Mesodermal cell (in vitro differentiated cells): ENCODE data around the gene UNC45B.

ENCODE experiments used
- H3K27ac ChIP-seq: 2 replicates; pipeline ENCODE4 v1.7.0; 2013; ENCODE audit warnings: mild to moderate bottlenecking, low read depth, low read length, moderate library complexity; ENCODE audit not compliant: severe bottlenecking
- H3K36me3 ChIP-seq: 2 replicates; pipeline ENCODE4 v1.7.1; 2013; ENCODE audit warnings: mild to moderate bottlenecking, low read length, moderate library complexity; ENCODE audit not compliant: control insufficient read depth, insufficient read depth
- H3K4me1 ChIP-seq: one replicate; pipeline ENCODE4 v1.7.1; 2013; ENCODE audit warnings: mild to moderate bottlenecking, low read length; ENCODE audit not compliant: insufficient read depth, control insufficient read depth, poor library complexity, severe bottlenecking
- H3K4me3 ChIP-seq: 2 replicates; pipeline ENCODE4 v1.7.0; 2013; ENCODE audit warnings: low read length, control low read depth, mild to moderate bottlenecking; ENCODE audit not compliant: insufficient read depth, poor library complexity, severe bottlenecking; ENCODE audit errors: extremely low read depth
- H3K9me3 ChIP-seq: 2 replicates; pipeline ENCODE4 v1.7.1; 2013; ENCODE audit warnings: mild to moderate bottlenecking, low read length, moderate library complexity; ENCODE audit not compliant: control insufficient read depth
- WGBS, 2 experiments: methylation state at CpG; one replicate each; pipeline ENCODE4 v1.1.5; 2013; ENCODE audit warnings: missing lambda C conversion rate in 2 of 2; ENCODE audit not compliant: insufficient coverage in 2 of 2; 5-methylcytosine and 5-hydroxymethylcytosine counted together

UNC45B gene

DNA sequence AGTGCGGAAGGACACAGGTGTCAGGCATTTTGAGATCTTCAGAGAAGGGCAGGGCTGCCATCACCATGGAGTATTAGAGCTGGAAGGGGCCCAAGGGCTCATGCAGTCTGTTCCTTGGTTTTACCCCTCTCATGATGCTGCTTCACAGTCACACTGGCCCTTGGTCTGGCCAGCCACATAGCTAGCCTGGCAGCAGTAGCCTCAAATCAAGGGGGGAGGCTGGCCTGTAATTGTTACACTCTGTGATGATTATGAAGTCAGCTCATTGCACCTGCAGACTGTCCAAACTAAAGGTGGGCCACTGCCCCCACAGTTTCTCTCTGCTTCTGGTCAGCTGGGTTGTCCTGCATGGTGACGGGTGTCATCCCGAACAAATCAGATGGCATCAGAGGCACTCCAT lies 26.3 kb upstream of the UNC45B start, which contains the start of gene FNDC8:
Gene FNDC8, plus strand, starts transcription at position 301 of the 400 bp plus-strand sequence. Its CDS starts 79 bp downstream, at position 380.
- peaks cover 3% of the 10 kb centered on the region for H3K36me3 ChIP-seq
- peaks cover 2% of the 10 kb centered on the region for H3K4me1 ChIP-seq
- no peak within 1 kb of the TSS for H3K4me3 ChIP-seq
- 85 to 100% methylated on average over 2 of the region's 3 CpGs for WGBS, 2 experiments
- H3K27ac ChIP-seq, result no peak within 1 kb of the TSS
- no peaks in the 10 kb centered on the region for H3K9me3 ChIP-seq

DNA sequence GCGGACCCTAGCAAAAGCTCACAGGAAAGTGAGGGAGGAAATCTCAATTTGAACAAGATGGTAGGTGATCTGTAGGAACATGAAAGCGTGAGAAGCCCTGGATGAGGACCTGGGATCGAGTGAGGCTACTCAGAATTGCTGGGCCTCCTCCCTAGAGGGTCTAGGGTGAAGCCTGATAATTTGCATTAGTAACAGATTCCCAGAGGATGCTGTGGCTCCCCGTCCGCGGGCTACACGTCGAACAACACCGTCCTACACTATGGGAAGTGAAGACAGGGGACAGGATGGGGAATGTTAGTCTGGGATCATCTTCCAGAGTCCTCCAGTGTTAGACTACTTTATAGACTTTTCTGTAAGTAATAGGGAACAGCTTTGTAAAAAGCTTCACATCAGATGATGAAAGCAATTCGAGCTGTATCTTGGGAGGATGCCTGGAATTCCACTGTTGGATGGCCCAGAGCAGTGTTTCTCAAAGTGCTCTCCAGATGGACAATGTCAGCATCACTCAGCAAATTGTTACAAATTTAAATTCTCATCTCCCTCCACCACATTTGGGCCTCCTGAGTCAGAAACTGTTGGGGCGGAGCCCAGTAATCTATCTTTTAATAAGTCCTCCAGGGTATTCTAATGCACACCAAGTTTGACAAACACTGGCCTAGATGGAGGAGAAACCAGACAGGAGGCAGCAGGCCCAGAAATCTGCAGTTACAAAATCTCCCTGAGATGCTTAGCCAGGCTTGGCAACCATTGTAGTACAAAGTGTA lies 19.7 kb upstream of the UNC45B start:
- H3K4me3 ChIP-seq, result no peak overlapping the region
- H3K4me1 ChIP-seq, result no peaks in the 10 kb centered on the region
- 89 to 91% methylated on average over 4 to 9 of the region's 11 CpGs for WGBS, 2 experiments
- H3K9me3 ChIP-seq, result no peaks in the 10 kb centered on the region
- no peak overlapping the region for H3K27ac ChIP-seq
- H3K36me3 ChIP-seq, result peaks cover 25% of the 10 kb centered on the region

DNA sequence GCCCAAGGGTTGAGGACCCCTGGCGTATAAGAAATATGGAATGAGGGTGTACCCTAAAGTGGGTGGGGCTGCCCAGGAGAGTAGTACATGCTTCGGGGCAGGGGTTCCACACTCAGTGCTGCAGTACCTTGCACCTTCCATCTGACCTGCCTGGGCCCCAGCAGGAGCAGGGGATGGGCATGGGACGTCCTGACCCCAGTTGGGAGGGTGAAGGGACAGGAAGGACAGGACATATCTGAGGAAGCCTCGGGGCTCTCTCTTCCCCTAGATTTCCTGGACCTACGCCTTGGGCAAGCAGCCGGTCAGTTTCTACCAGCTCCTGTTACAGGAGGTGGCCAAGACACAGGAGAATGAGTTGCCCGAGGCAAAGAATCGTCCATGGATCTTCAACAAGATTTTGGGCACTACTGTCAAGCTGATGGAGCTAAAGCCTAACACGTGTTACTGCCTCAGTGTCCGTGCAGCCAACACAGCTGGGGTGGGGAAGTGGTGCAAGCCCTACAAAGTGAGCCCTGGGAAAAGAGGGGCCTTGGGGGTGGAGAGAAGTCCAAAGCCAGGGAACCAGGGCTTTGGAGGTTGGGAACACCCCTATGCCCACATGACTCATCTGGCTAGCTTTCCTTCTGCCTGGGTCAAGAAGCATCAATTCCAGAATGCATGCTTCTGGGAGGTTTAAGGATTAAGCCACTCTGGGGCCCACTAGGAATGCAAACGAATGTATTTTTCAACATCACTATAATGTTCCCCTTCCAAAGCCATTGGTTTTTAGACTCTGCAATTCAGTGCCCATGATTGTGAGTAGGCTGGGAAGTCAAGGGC lies 18.3 kb upstream of the UNC45B start:
- Histone ChIP-seq H3K9me3 (no peaks in the 10 kb centered on the region), H3K27ac (no peak overlapping the region), H3K4me1 (no peaks in the 10 kb centered on the region), H3K36me3 (peaks cover 39% of the 10 kb centered on the region), H3K4me3 (no peak overlapping the region)
- 96 to 97% methylated on average over 10 of the region's 11 CpGs for WGBS, 2 experiments

DNA sequence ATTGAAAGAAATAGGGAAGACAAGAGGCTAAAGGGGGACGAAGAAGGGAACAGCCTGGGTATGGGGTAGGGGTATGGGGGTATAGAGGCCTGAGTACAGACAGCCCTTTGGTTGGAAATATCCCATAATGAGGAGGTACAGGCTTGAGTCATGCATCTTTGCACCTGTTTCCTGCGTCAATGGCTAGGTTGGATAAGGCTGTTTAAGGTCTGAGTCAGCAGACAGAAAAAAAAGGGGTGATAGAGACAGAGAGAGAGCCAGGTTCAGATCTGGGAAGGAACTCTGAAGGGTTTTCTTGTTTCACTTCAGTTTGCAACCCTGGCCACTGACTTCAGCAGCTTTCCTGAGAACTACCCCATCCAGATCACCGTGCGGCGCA lies 17.7 kb upstream of the UNC45B start:
- no peaks in the 10 kb centered on the region for H3K4me1 ChIP-seq
- H3K36me3 ChIP-seq, result peaks cover 45% of the 10 kb centered on the region
- 87 to 92% methylated on average over 2 of the region's 5 CpGs for WGBS, 2 experiments
- H3K9me3 ChIP-seq, result no peaks in the 10 kb centered on the region
- H3K27ac ChIP-seq, result no peak overlapping the region
- no peak overlapping the region for H3K4me3 ChIP-seq

DNA sequence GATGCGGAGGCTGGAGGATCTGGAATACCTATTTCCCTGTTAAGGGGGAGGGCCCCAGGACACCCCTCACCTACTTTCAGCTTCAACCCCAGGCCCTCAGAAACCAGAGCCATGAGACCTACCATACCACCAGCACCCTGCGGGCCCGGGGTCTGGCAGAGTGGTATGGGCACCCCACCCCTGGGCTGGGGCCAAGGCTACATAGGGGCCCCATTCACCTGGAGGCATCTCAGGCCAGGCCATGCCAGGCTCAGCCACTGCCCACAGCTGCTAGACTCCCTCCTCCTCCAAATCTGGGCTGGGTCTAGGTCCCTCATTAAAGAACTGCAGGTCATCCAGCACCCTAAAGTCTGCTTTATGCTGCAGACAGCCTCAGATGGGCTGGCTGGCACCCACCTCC lies 17.2 kb upstream of the UNC45B start:
- WGBS, 2 experiments, result 93 to 100% methylated on average over 2 of the region's 3 CpGs
- Histone ChIP-seq H3K36me3 (peaks cover 49% of the 10 kb centered on the region), H3K4me3 (no peak overlapping the region)

DNA sequence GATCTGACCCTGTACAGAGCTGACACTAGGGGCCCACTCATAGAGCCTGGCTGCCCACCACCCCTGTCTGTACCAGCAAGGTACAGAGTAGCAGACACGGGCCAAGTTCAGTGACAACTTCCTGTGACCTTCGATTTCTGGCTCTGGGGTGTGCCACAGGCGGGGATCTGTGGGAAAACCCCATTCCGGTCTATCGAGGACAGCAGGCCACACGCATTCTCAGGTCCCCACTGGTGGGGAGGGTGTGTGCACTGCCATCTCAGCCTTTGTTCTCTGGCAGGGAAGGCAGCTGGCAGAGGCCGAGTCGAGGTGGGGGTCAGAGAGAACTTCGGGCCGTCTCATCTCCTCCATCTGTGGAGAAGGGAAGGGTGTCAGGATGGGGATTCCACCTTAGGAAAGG lies 15.5 kb upstream of the UNC45B start:
- Histone ChIP-seq H3K27ac (no peak overlapping the region), H3K9me3 (no peaks in the 10 kb centered on the region), H3K36me3 (peaks cover 66% of the 10 kb centered on the region), H3K4me3 (no peak overlapping the region), H3K4me1 (no peaks in the 10 kb centered on the region)
- WGBS, 2 experiments, result 79 to 92% methylated on average over 7 to 10 of the region's 10 CpGs

More for the DNA sequence above, 17.2 kb upstream of the UNC45B start:
- Histone ChIP-seq H3K9me3 (no peaks in the 10 kb centered on the region), H3K27ac (no peak overlapping the region), H3K4me1 (no peaks in the 10 kb centered on the region)

DNA sequence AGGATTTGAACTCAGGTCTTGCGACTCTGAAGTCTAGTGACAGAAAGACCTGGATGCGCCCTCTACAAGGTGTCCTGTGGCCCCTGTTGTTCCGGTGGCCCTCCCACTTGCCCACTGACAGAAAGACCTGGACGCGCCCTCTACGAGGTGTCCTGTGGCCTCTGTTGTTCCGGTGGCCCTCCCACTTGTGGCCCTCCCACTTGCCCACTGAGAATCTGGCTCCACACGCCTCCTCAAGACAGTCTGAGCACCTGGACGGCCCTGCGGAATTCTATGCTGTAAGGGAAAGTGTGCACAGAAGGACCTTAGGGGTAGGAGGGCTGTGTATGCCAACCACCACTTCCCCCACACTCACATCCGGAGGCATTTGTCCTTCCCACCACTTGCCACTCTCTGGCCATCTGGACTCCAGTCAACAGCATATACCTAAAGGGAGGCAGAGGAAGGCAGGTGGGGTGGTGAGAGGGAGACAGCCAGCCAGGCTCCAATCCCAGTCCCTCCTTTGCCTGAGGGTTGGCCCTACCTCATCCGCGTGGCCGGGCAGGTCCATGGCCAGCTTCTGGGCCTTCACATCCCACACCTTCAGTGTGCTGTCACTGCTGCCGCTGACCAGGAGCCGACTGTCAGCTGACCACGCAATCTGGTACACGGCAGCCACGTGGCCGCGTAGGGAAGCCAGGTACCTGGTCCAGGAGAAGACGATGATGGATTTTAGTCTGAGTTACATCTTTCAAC lies 14.6 kb upstream of the UNC45B start:
- WGBS, 2 experiments, result 93 to 98% methylated on average over 16 to 17 of the region's 22 CpGs
- no peaks in the 10 kb centered on the region for H3K4me1 ChIP-seq
- no peaks in the 10 kb centered on the region for H3K9me3 ChIP-seq
- peaks cover 74% of the 10 kb centered on the region for H3K36me3 ChIP-seq
- H3K4me3 ChIP-seq, result no peak overlapping the region
- H3K27ac ChIP-seq, result no peak overlapping the region

DNA sequence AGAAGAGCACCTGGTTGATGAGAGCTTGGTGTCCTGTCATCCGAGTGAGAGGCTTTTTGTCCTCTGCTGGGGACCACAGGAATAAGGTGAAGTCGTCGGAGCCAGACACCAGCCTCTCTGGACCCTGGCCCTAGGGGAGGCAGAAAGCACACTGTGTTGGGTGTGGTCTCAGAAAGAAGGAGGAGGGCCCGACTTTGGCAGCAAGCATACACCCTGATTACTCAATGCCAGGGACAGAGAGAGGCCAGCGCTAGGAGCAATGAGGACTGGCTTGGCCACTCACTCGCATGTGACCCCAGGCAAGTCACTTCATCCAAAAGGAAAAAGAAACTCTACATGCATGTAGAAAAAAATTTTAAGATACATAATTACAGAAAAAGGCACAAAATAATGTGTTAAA lies 12.3 kb upstream of the UNC45B start:
- Histone ChIP-seq H3K9me3 (no peaks in the 10 kb centered on the region), H3K4me1 (no peaks in the 10 kb centered on the region), H3K27ac (no peak overlapping the region), H3K4me3 (no peak overlapping the region), H3K36me3 (peaks cover 90% of the 10 kb centered on the region)
- WGBS, 2 experiments, result 96 to 100% methylated on average over 2 to 4 of the region's 6 CpGs

DNA sequence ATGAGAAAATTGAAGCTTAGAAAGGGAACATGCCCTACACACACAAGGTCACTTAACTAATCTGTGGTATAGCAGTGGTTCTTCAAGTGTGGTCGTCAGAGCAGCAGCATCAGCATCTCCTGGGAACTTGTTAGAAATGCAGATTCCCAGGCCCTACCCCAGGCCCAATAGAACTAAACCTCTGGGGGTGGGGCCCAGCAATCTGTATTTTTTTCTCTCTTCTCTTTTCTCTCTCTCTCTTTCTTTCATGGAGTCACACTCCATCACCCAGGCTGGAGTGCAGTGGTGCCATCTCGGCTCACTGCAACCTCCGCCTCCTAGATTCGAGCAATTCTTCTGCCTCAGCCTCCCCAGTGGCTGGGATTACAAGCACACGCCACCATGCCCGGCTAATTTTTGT lies 9.4 kb upstream of the UNC45B start:
- H3K4me1 ChIP-seq, result no peaks in the 10 kb centered on the region
- no peak overlapping the region for H3K27ac ChIP-seq
- WGBS, 2 experiments, result 93 to 96% methylated on average over 5 of the region's 6 CpGs
- peaks cover 71% of the 10 kb centered on the region for H3K36me3 ChIP-seq
- no peak overlapping the region for H3K4me3 ChIP-seq
- H3K9me3 ChIP-seq, result no peaks in the 10 kb centered on the region

DNA sequence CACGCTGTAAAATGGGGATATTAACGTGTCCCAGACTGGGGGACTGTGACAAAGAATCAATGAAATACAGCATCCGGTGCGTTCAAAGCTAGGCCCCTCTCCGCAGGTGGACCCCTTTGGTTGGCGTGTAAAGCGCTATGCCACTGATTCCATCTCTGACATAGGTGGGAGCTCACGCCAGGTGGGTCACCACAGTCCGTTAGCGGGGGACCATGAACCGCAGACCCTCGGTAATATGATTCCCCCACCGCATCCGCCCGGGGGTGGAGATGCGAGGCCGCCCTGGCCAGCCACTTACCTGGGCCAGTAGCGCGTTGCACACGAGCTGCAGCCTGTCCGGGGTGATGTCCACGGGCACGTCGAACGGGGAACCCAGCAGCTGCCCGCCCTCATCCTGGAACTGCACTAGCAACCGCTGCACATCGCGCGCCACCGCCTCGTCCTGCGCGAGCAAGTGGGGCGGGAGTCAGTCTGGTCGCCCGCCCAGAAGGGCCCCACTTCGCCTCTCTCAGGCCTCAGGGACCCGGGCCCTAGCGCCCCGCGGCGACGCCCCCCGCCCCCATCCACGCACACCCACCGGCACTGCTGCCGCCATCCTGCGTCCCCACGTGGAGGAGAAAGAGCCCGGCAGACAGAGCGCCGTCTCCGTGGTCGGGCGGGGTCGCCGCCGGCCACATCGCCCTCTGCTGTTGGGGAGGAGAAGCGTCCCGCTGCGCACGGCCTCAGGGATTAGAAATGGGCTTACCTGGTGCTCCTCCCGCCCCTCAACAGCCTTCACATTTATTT lies 5.7 kb upstream of the UNC45B start, which contains the start of gene NLE1:
Gene NLE1, minus strand, starts transcription at position 623 of the 786 bp plus-strand sequence. Its CDS starts 28 bp downstream, at position 595.
- WGBS, 2 experiments, result 0 to 1% methylated on average over 49 to 65 of the region's 65 CpGs
- peak within 1 kb of the TSS; percentile 10 for H3K27ac ChIP-seq
- no peaks in the 10 kb centered on the region for H3K9me3 ChIP-seq
- H3K4me3 ChIP-seq, result peak within 1 kb of the TSS; percentile 92
- H3K36me3 ChIP-seq, result peaks cover 34% of the 10 kb centered on the region
- H3K4me1 ChIP-seq, result no peaks in the 10 kb centered on the region
